GM12878 (cell line): ENCODE data around the gene NFATC2.

Source experiments
- MAX ChIP-seq: IDR thresholded peaks from 2 replicates; pipeline ENCODE4 v1.6.1; 2012; ENCODE audit warnings: low read depth, low read length, improper control_type of control experiment
- ZBTB11 ChIP-seq: fragments of 450-650 bp; formaldehyde crosslinking; IDR thresholded peaks from 2 replicates; pipeline ENCODE4 v1.5.0; 2022; ENCODE audit warnings: mild to moderate bottlenecking, missing genetic modification characterization

GRCh38 chr20:51529081-51529681 lies 13.3 kb downstream of the NFATC2 start:
- TF ChIP-seq ZBTB11 (CRISPR knock-in tag) (no peak), MAX (no peak)
